ENCODE measurements around the gene PACRGL. TPM values are rescaled to one million over a fixed set of nuclear protein-coding genes. Genes with fewer than 3 reads are reported as not detected.

PACRGL gene
- total and polyA plus RNA-seq, 9 of the 15 experiments (the other 6 are each of a cell fraction or from before 2014, with no cell fraction given) = 6.6 to 55.0 (median 27.5) TPM

GRCh38 chr4:20700007-20700761 lies at the start of gene PACRGL (continued):
- peak; percentile 92 for TF ChIP-seq MGA (IDR thresholded peaks at IDR 0.05)
- peak; percentile 96 to 98 for TF ChIP-seq MNT (conservative IDR thresholded peaks at IDR 0.05)
- TF ChIP-seq SMAD4 (CRISPR knock-in tag; conservative IDR thresholded peaks at IDR 0.05) = 0 out of 2 replicates have a peak, but pooled peaks have one; percentile 29
- TF ChIP-seq RBM39 (optimal IDR thresholded peaks at IDR 0.05; ENCODE audit: low read depth, low read length) = no peak
- peak; percentile 42 for TF ChIP-seq PCBP1 (IDR thresholded peaks at IDR 0.05; ENCODE audit: low read depth, low read length, poor library complexity, severe bottlenecking)
- no peak for TF ChIP-seq EWSR1 (IDR thresholded peaks at IDR 0.05; ENCODE audit: borderline replicate concordance, low read depth, partially characterized antibody)
- TF ChIP-seq JUNB (CRISPR knock-in tag; conservative IDR thresholded peaks at IDR 0.05) = 0 out of 2 replicates have a peak, but pooled peaks have one; percentile 13
- TF ChIP-seq ATF3 (IDR thresholded peaks at IDR 0.05) = peak; percentile 87
- no peak for TF ChIP-seq ATF3 (CRISPR knock-in tag; conservative IDR thresholded peaks at IDR 0.05)
- TF ChIP-seq RBBP5 (IDR thresholded peaks at IDR 0.05; ENCODE audit: borderline replicate concordance, insufficient read depth, low read length, poor library complexity, severe bottlenecking) = peak; percentile 94
- TF ChIP-seq L3MBTL2 (IDR thresholded peaks at IDR 0.05) = peak; percentile 94
- TF ChIP-seq SUPT5H (IDR thresholded peaks at IDR 0.05) = peak; percentile 69
